Urothelium cell line (cell line): ENCODE measurements around the gene DPYD.

Source experiments
- DNase-seq: peaks from one replicate; pipeline ENCODE4 v3.0.0; 2011; ENCODE audit warnings: low spot score, mixed read lengths
- FAIRE-seq: peaks from 2 replicates; lab custom pipeline; 2011; peaks lifted over from hg19 to GRCh38; lab: Jason Lieb, UNC

The DPYD gene

GRCh38 chr1:97844552-97845089 lies 76.2 kb downstream of the DPYD start:
- FAIRE-seq (no peak), DNase-seq (no peak)

- DNase-seq, result no peak
- no peak for FAIRE-seq
These were observed 79.5 kb downstream of the DPYD start for GRCh38 chr1:97841338-97841737.

GRCh38 chr1:97837161-97837560 lies 83.7 kb downstream of the DPYD start:
- FAIRE-seq (no peak), DNase-seq (no peak)

DNA sequence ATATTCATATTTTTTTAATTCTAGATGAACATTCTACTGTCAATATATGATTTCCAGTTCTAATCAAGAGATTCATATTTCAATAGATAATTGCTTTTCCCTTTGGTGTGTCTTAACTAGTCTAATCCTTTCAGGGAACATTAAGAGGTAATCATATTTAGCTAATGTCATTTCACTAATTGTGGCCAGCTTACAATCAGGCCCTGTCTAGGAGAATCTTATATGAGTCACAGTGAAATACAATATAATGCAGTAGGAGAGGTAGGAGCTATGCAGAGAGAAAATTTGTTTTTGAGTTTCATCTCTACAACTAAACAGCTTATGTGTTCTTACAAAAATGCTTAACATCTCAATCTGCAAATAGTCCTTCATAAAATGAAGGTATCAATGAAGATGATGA lies 85.9 kb downstream of the DPYD start:
- no peak for FAIRE-seq
- no peak for DNase-seq

DNA sequence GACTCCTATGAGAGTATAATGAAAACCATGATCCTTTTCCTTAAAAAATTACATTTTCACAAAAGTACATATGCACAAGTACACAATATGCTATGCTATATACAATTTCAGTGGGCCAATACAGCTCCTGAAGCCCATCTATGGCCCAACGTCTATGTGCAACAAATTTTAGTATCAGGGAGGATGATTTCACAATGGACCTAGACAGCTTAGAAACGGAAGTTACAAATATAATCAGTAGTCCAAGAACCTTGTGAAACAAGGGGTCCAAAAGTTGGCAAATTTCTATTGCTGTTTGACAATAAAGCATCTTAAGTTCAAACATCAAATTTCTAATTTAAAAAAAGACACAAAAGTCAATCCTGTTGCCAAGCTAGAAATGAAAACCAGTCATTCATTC lies 87.0 kb downstream of the DPYD start:
- FAIRE-seq, result no peak

DNA sequence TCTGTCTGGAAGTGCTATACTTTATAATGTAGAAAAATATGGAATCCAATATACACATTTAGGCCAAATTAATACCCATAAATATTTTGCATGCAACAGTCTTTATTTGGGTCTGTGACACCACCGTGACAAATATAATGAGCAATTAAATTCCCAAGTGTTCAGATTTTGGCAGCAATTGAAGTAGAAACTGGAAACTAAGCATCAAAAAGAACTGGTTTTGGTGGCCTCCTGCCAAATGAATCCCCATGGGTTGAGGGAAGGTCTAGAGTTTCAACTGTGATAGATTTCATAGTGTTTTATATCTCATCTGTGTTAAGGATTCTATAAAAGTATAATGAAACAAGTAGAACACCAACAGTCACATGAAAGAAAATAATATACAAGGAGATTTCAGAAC lies 88.4 kb downstream of the DPYD start:
- DNase-seq (no peak), FAIRE-seq (no peak)

More for the DNA sequence above, 87.0 kb downstream of the DPYD start:
- DNase-seq, result no peak

DNA sequence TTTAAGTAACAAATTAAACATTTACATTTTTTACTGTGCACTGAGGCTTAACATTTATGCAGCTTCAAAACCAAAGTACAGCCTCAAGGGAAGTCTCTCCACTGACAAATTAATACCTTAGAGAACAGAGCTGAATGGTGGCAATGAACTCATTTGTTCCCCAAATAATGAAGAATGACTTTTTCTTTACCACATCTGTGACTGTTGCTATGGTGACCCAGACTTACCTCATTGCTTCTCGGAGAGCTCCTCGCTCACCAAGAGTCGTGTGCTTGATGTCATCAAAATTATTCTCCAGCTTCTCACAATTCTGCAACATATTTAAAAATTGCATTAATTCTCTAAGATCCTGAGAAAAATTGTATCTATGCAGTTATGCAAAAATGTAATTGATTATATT lies 92.9 kb downstream of the DPYD start:
- no peak for DNase-seq

GRCh38 chr1:97826820-97827219 lies 94.0 kb downstream of the DPYD start:
- DNase-seq (no peak), FAIRE-seq (no peak)

More for the DNA sequence above, 92.9 kb downstream of the DPYD start:
- FAIRE-seq, result no peak

DNA sequence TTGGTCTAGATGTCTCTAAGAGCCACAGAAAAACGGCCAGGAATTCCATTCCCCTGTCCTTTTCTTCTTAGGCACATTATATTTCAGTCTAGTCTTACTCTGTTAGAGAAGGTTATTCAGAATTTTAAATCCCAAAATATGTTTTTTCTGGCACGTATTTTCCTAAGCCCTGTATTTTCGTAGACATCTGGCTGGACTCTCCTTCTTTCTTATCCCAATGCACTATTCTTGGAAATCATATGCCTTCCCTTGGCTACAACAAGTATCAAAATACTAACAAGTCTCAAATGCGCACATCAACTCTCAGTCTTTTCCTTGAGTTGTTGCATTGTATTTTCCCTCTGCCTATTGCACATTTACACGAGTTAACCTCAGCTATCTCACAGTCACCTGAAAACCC lies 96.2 kb downstream of the DPYD start:
- FAIRE-seq (no peak), DNase-seq (no peak)

- no peak for DNase-seq
These were observed 96.6 kb downstream of the DPYD start for GRCh38 chr1:97824200-97824599.

DNA sequence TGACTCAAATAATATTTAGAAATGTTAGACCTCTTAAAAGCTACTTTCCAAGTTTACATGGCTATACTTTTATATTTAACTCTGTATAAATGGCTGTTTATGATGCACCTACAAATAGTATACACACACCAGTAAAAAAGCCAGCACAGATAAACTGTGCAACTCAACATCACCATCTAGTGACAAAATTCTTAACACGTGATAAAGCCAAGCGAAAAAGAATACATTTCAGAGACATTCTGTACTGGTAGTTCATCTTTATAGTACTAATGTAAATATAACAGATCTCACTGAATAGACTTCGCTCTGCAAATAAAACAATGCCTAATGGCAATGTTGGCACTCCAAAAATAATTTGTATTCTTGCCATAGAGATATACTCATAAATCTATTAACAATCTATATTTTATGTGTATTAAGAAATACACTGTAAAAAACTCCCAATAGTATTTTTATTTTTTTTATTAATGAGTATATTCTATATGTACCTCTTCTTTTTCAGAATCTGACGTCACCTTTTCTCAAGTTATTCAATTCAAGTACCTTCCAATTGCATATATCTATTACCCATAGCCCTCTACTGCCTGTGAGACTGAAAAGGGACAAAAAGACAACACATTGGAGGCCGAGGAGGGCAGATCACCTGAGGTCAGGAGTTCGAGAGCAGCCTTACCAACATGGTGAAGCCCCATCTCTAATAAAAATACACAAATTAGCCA lies 100.2 kb downstream of the DPYD start:
- DNase-seq (peak; percentile 13), FAIRE-seq (no peak)

More at GRCh38 chr1:97824200-97824599, 96.6 kb downstream of the DPYD start:
- FAIRE-seq, result no peak

- FAIRE-seq, result no peak
- no peak for DNase-seq
These were observed 103.9 kb downstream of the DPYD start for GRCh38 chr1:97816927-97817326.

DNA sequence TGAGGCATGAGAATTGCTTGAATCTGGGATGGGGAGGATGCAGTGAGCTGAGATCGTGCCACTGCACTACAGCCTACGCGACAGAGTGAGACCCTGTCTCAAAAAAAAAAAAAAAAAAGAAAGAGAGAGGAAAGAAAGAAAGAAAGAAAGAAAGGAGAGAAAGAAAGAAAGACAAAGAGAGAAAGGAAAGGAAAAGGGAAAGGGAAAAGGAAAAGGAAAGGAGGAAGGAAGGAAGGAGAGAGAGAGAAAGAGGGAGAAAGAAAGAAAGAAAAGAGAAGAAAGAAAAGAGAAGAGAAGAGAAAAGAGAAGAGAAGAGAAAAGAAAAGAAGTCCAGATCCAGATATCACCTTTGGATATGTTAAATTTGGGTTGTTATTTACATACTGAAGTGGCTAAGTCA lies 106.0 kb downstream of the DPYD start:
- DNase-seq, result no peak
- FAIRE-seq, result no peak

- FAIRE-seq (no peak), DNase-seq (no peak)
These were observed 106.7 kb downstream of the DPYD start for GRCh38 chr1:97814121-97814520.

- FAIRE-seq, result no peak
- no peak for DNase-seq
These were observed 108.8 kb downstream of the DPYD start for GRCh38 chr1:97812076-97812475.

DNA sequence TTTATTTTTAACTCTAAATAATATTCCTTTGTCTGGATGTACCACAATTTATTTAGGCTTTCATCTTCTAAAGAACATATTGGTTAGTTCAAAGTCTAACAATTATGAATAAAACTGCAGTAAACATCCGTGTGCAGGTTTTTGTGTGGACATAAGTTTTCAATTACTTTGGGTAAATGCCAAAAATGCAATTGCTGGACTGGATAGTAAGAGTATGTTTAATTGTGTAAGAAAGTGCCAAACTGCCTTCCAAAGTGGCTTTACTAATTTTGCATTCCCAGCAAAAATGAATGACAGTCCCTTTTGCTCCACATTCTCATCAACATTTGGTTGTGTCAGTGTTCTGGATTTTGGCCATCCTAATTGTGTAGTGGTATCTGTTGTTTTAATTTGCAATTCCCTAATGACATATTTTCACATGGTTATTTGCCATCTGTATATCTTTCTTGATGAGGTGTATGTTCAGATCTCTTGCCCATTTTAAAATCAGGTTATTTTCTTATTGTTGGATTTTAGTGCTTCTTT lies 113.8 kb downstream of the DPYD start:
- DNase-seq, result no peak
- FAIRE-seq, result no peak

- no peak for FAIRE-seq
- DNase-seq, result no peak
These were observed 114.5 kb downstream of the DPYD start for GRCh38 chr1:97806326-97806725.

GRCh38 chr1:97805093-97805492 lies 115.7 kb downstream of the DPYD start:
- FAIRE-seq, result no peak
- no peak for DNase-seq

GRCh38 chr1:97803026-97803425 lies 117.8 kb downstream of the DPYD start:
- FAIRE-seq, result no peak
- no peak for DNase-seq

DNA sequence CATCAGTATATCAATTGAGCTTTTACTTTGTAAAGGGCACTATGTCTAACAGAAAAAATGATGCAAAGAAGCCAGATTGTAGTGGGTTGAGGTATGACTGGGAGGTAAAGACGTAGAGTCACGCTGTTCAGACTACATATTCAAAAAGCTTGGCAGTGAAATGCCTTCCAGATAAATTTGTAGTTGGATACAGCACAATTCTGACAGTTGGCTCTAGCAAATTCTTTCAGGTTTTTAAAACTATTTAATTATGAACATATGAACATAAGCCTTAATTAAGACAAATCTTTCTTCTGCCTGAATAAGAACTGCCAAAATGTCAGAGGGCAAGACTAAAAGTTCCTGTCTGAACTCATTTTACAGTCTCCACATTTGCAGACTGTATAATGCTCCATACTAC lies 118.8 kb downstream of the DPYD start:
- FAIRE-seq (no peak), DNase-seq (no peak)

DNA sequence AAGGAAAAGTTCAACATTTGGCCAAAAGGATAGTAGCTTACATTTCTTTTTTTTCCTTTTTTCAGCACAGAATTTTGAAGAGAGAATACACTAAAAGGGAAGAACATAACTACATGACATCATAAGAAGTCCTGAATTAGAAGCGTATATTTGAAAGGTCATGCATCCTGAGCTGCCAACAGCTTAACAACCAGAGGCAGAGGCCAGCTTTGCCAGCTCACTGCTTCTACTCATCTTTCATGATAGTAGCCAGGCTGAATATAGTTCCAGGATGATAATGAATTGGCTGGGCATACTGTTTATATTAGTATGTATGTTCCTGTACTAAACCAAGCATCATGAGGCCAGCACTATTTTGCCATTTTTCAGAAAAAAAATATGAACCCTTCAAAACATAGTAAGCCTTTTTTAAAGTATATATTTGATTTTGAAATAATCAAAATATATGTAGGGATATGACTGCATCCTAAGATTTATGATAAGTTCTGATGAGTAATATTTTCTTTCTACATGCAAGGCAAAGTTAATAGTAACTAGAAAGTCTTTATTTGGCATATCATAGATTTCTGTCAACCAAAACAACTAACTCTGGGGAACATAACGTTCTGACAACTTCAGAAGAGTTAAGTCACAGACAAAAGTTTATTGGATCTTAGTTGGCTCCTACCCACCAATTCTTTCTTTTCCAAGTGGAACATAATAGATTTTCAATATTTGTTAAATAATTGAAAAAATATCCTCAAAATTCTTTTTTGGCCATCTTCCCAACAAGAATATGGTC lies 123.2 kb downstream of the DPYD start:
- FAIRE-seq, result no peak

GRCh38 chr1:97796711-97797110 lies 124.1 kb downstream of the DPYD start:
- no peak for FAIRE-seq
- no peak for DNase-seq

More for the DNA sequence above, 123.2 kb downstream of the DPYD start:
- no peak for DNase-seq
